ENCODE results near the gene UNC5C.

- TF ChIP-seq SP1 (IDR thresholded peaks at IDR 0.05) (no peak), NFRKB (IDR thresholded peaks at IDR 0.05) (no peak), PKNOX1 (IDR thresholded peaks at IDR 0.05) (no peak), ZNF384 (IDR thresholded peaks at IDR 0.05) (no peak)
These were observed 18.8 kb downstream of the UNC5C start for GRCh38 chr4:95529946-95530345.

Data from HEK293T (cell line).